LNCaP clone FGC (cell line): ENCODE results near the gene KATNIP.

ENCODE experiments used
- DNase-seq: peaks from one replicate; pipeline ENCODE4 v3.0.0-alpha.2; 2011; ENCODE audit warnings: low read depth
- H3K4me3 ChIP-seq: 2 replicates; pipeline ENCODE4 v1.5.1; 2011; ENCODE audit warnings: mild to moderate bottlenecking, low read depth, low read length, control low read depth
- CTCF ChIP-seq: IDR thresholded peaks from 2 replicates; pipeline ENCODE4 v1.5.1; 2012; ENCODE audit warnings: mild to moderate bottlenecking; ENCODE audit not compliant: control insufficient read depth, insufficient read depth; ENCODE audit errors: extremely low read depth

Gene KATNIP

GRCh38 chr16:27520982-27521673 is 28.8 kb upstream of the KATNIP start:
- no peak overlapping the region for H3K4me3 ChIP-seq
- no peak for TF ChIP-seq CTCF
- no peak for DNase-seq

- no peak for TF ChIP-seq CTCF
- no peak overlapping the region for H3K4me3 ChIP-seq
- no peak for DNase-seq
Observed at GRCh38 chr16:27522173-27522707, 27.7 kb upstream of the KATNIP start.

GRCh38 chr16:27526180-27526579 is 23.8 kb upstream of the KATNIP start:
- H3K4me3 ChIP-seq: no peak overlapping the region
- no peak for TF ChIP-seq CTCF
- DNase-seq: no peak

- peak; percentile 89 for DNase-seq
- 0 out of 2 replicates have a peak overlapping the region, but pooled peaks have one; percentile 11 for H3K4me3 ChIP-seq
- TF ChIP-seq CTCF: no peak
Observed at GRCh38 chr16:27528294-27528693, 21.6 kb upstream of the KATNIP start.

- DNase-seq: no peak
- H3K4me3 ChIP-seq: no peak overlapping the region
- TF ChIP-seq CTCF: no peak
Observed at GRCh38 chr16:27529962-27530361, 20.0 kb upstream of the KATNIP start.

GRCh38 chr16:27531186-27531585 is 18.8 kb upstream of the KATNIP start:
- DNase-seq: no peak
- no peak for TF ChIP-seq CTCF
- H3K4me3 ChIP-seq: no peak overlapping the region
